Endothelial cell (in vitro differentiated cells): ENCODE data around the gene CORO2B. TPM values are rescaled to one million over a fixed set of nuclear protein-coding genes. Genes with fewer than 3 reads are reported as not detected.
"Not testable (repeated sequence)": the region's sequence is repeated elsewhere in the genome, so short reads cannot be mapped to it uniquely, and the experiment has no call there.

Experiments
- DNase-seq: peaks from one replicate; pipeline ENCODE4 v3.0.0; 2021; ENCODE audit warnings: low spot score
- H3K27ac Mint-ChIP-seq: one replicate; pipeline ENCODE4 v1.8.0; 2021; ENCODE audit warnings: mixed read lengths, inconsistent platforms; ENCODE audit not compliant: unreplicated experiment
- H3K27me3 Mint-ChIP-seq: one replicate; pipeline ENCODE4 v1.8.0; 2021; ENCODE audit warnings: mild to moderate bottlenecking, moderate library complexity, mixed read lengths, inconsistent platforms; ENCODE audit not compliant: unreplicated experiment
- H3K36me3 Mint-ChIP-seq: one replicate; pipeline ENCODE4 v1.8.0; 2021; ENCODE audit warnings: mild to moderate bottlenecking, low read depth, mixed read lengths, inconsistent platforms; ENCODE audit not compliant: unreplicated experiment
- H3K4me1 Mint-ChIP-seq: one replicate; pipeline ENCODE4 v1.8.0; 2021; ENCODE audit warnings: mild to moderate bottlenecking, mixed read lengths, inconsistent platforms; ENCODE audit not compliant: unreplicated experiment
- H3K4me3 Mint-ChIP-seq: one replicate; pipeline ENCODE4 v1.8.0; 2021; ENCODE audit warnings: mild to moderate bottlenecking, mixed read lengths, inconsistent platforms; ENCODE audit not compliant: unreplicated experiment
- H3K9me3 Mint-ChIP-seq: one replicate; pipeline ENCODE4 v1.8.0; 2021; ENCODE audit warnings: mixed read lengths, inconsistent platforms; ENCODE audit not compliant: unreplicated experiment
- CTCF ChIP-seq: fragments of 200-600 bp; sonication (generic); IDR thresholded peaks from one replicate; pipeline ENCODE4 v1.5.0; 2021; ENCODE audit warnings: antibody characterized with exemption; ENCODE audit not compliant: unreplicated experiment
- total RNA-seq: library from RNA; stranded (reverse); fragmentation: NEBNext Ultra II Directional; extraction: Animal tissue kit (Norgen Biotek cat#: 25700); gene quantifications from one replicate; pipeline ENCODE4 v1.2.1, GENCODE V29; 2021; ENCODE audit not compliant: unreplicated experiment

CORO2B gene
- total RNA-seq, 1 donor from 2014 or later: 71.7 TPM

- Mint-ChIP-seq H3K27ac (no peak overlapping the region), H3K9me3 (no peaks in the 10 kb centered on the region), H3K4me3 (no peak overlapping the region), H3K4me1 (peaks cover 18% of the 10 kb centered on the region), H3K27me3 (peaks cover 2% of the 10 kb centered on the region), H3K36me3 (peaks cover 11% of the 10 kb centered on the region)
- DNase-seq: no peak
- no peak for TF ChIP-seq CTCF
Measured at GRCh38 chr15:68679961-68680371, 101.2 kb downstream of the CORO2B start.

GRCh38 chr15:68680756-68681155 is 102.0 kb downstream of the CORO2B start:
- H3K36me3 Mint-ChIP-seq: peaks cover 11% of the 10 kb centered on the region
- not testable (repeated sequence) for H3K4me3 Mint-ChIP-seq, H3K27me3 Mint-ChIP-seq, H3K27ac Mint-ChIP-seq, H3K9me3 Mint-ChIP-seq, DNase-seq
- peaks cover 10% of the 10 kb centered on the region for H3K4me1 Mint-ChIP-seq

- Mint-ChIP-seq H3K36me3 (peaks cover 11% of the 10 kb centered on the region), H3K27me3 (peaks cover 4% of the 10 kb centered on the region), H3K4me3 (no peak overlapping the region), H3K4me1 (peaks cover 10% of the 10 kb centered on the region), H3K9me3 (no peaks in the 10 kb centered on the region), H3K27ac (no peak overlapping the region)
- DNase-seq: no peak
- TF ChIP-seq CTCF: no peak
Measured at GRCh38 chr15:68681836-68682235, 103.0 kb downstream of the CORO2B start.

GRCh38 chr15:68682330-68682729 is 103.5 kb downstream of the CORO2B start:
- H3K36me3 Mint-ChIP-seq: peaks cover 11% of the 10 kb centered on the region
- peaks cover 7% of the 10 kb centered on the region for H3K4me1 Mint-ChIP-seq
- H3K4me3 Mint-ChIP-seq: no peak overlapping the region
- no peaks in the 10 kb centered on the region for H3K9me3 Mint-ChIP-seq
- H3K27me3 Mint-ChIP-seq: peaks cover 4% of the 10 kb centered on the region
- no peak overlapping the region for H3K27ac Mint-ChIP-seq
- no peak for DNase-seq
- TF ChIP-seq CTCF: no peak

- peaks cover 4% of the 10 kb centered on the region for H3K9me3 Mint-ChIP-seq
- TF ChIP-seq CTCF: no peak
- H3K4me1 Mint-ChIP-seq: peaks cover under 1% of the 10 kb centered on the region
- peaks cover 4% of the 10 kb centered on the region for H3K27me3 Mint-ChIP-seq
- no peak overlapping the region for H3K4me3 Mint-ChIP-seq
- no peak overlapping the region for H3K27ac Mint-ChIP-seq
- no peak for DNase-seq
- H3K36me3 Mint-ChIP-seq: peaks cover 16% of the 10 kb centered on the region
Measured at GRCh38 chr15:68683026-68683425, 104.2 kb downstream of the CORO2B start.
